ENCODE data around the gene FHOD1. TPM values are rescaled to one million over a fixed set of nuclear protein-coding genes. Genes with fewer than 3 reads are reported as not detected.

The FHOD1 gene
- total and polyA plus RNA-seq, 2 of the 4 experiments (the other 2 are of a cell fraction): 13.8 to 64.0 TPM

DNA sequence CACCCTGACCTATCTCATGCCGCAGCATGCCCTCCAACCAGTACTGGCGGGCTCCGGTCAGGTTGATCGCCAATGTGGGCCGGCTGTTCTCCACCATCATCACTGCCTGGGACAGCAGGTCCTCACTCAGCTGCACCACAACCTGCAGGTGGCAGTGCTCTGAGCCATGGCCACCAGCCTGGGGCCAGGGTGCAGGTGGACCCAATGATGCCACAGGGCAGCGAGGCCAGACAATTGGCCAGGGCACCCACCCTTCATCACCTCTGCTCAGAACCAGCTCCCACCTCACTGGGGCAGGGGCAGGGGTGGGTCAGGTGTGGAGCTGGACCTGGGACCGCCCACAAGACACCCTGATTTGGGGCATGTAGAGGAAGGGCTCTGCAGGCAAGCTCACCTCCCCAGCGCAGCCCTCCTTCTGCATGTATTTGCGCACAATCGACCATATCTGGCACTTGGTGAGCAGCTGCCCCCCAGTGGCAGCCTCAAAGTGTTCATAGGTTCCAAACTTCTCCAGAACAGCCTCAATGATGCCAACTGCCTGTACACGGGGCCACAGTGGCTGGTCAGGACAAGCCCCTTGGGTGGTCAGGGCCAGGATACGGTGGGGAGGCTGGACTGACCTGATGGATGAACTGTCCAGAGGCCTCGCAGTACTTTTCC lies 67.7 kb downstream of the FHOD1 start:
- Histone ChIP-seq H3K23ac (ENCODE audit: low read depth, low read length) (no peak overlapping the region), H2AK9ac (replicated peaks; ENCODE audit: low read depth, low read length, poor library complexity) (peak overlapping the region; percentile 73), H3K4me2 (ENCODE audit: low read depth, low read length) (no peak overlapping the region), H2BK120ac (ENCODE audit: low read depth, low read length) (no peak overlapping the region), H2BK5ac (ENCODE audit: low read depth, low read length, poor library complexity, severe bottlenecking) (no peak overlapping the region), H3K9me1 (ENCODE audit: insufficient read depth, low read length) (peaks cover 10% of the 10 kb centered on the region), H3K4me1 (ENCODE audit: control insufficient read depth, insufficient read depth, low read length) (peaks cover 12% of the 10 kb centered on the region), H4K91ac (ENCODE audit: insufficient read depth, low read depth, low read length) (no peak overlapping the region), H2BK20ac (ENCODE audit: low read depth, low read length) (no peak overlapping the region), H3K4me3 (ENCODE audit: insufficient read depth, low read depth, low read length) (no peak overlapping the region), H3K56ac (ENCODE audit: extremely low read depth, insufficient read depth, low read length) (no peak overlapping the region), H3K36me3 (ENCODE audit: control insufficient read depth, insufficient read depth, low read length) (peaks cover 11% of the 10 kb centered on the region; the same call in 1 of the 2 replicates), H3K27me3 (ENCODE audit: control insufficient read depth, insufficient read depth, low read length) (no peaks in the 10 kb centered on the region), H2AK5ac (ENCODE audit: low read depth, low read length) (no peak overlapping the region), H3K9me3 (ENCODE audit: control insufficient read depth, insufficient read depth, low read length) (no peaks in the 10 kb centered on the region), H4K8ac (ENCODE audit: low read depth in 2 of 2, low read length in 2 of 2) (no peak overlapping the region), H3K4ac (ENCODE audit: low read depth, low read length) (no peak overlapping the region), H3K79me1 (ENCODE audit: low read depth in 1 of 2, low read length in 2 of 2) (peaks cover 27 to 49% of the 10 kb centered on the region in 2 experiments), H4K5ac (ENCODE audit: low read depth, low read length) (no peak overlapping the region), H3K14ac (replicated peaks; ENCODE audit: low read depth, low read length) (no peak overlapping the region), H3K9ac (ENCODE audit: low read depth, low read length) (no peak overlapping the region), H3K18ac (ENCODE audit: low read depth, low read length) (no peak overlapping the region), H2AFZ (replicated peaks; ENCODE audit: low read length, poor library complexity) (no peak overlapping the region), H4K20me1 (ENCODE audit: insufficient read depth, low read length) (peaks cover 34% of the 10 kb centered on the region), H3K27ac (ENCODE audit: insufficient read depth, low read length) (no peak overlapping the region), H2BK15ac (ENCODE audit: low read depth, low read length) (no peak overlapping the region)
- intact Hi-C loops (cut with micrococcal nuclease): loop anchor here (10.0 kb wide), 1 partner anchor 165 kb away; no protein-coding TSS in a partner anchor
- TF ChIP-seq RAD21 (IDR thresholded peaks at IDR 0.05; ENCODE audit: low read length) (0 out of 2 replicates have a peak, but pooled peaks have one; percentile 15), POLR2A (IDR thresholded peaks at IDR 0.05; ENCODE audit: low read depth, low read length) (no peak), RCOR1 (IDR thresholded peaks at IDR 0.05; ENCODE audit: insufficient replicate concordance, low read length) (no peak), SMC3 (IDR thresholded peaks at IDR 0.05; ENCODE audit: low read depth, low read length) (0 out of 2 replicates have a peak, but pooled peaks have one; percentile 18)
- TF ChIP-seq, protein P1, sequence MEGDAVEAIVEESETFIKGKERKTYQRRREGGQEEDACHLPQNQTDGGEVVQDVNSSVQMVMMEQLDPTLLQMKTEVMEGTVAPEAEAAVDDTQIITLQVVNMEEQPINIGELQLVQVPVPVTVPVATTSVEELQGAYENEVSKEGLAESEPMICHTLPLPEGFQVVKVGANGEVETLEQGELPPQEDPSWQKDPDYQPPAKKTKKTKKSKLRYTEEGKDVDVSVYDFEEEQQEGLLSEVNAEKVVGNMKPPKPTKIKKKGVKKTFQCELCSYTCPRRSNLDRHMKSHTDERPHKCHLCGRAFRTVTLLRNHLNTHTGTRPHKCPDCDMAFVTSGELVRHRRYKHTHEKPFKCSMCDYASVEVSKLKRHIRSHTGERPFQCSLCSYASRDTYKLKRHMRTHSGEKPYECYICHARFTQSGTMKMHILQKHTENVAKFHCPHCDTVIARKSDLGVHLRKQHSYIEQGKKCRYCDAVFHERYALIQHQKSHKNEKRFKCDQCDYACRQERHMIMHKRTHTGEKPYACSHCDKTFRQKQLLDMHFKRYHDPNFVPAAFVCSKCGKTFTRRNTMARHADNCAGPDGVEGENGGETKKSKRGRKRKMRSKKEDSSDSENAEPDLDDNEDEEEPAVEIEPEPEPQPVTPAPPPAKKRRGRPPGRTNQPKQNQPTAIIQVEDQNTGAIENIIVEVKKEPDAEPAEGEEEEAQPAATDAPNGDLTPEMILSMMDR (conservative IDR thresholded peaks at IDR 0.05; ENCODE audit: low read depth, low read length): peak; percentile 13; the same call in 1 of the 2 replicates
- dilution Hi-C loops (cut with HindIII; ENCODE audit: low sequenced_read_pairs, unreplicated experiment): no loop called here
- CTCF ChIA-PET: no interaction called here
- in situ Hi-C loops (cut with MboI; ENCODE audit: low sequenced_read_pairs): no loop called here
- no peak for DNase-seq
- WGBS, 2 experiments (ENCODE audit: extremely low coverage in 2 of 2, insufficient read length in 1 of 2): 57% methylated on average over 2 of the region's 13 CpGs; no CpG with 5 or more reads in 1 of the 2 experiments
- no peak for ATAC-seq (ENCODE audit: low read depth)
- BruUV-seq (replicated peaks): no TSS peak
- POLR2A ChIA-PET (ENCODE audit: unreplicated experiment): interaction anchor here (0.6 kb wide), 1 partner anchor 78 kb away, joined by 4 read pairs; no protein-coding TSS in a partner anchor

Small RNA genes within 50 kb of the gene (microRNA-seq; reads per million reads assigned to microRNA genes)
- gene MIR328 (ENCODE audit: insufficient read depth in 1 of 2, insufficient read length in 1 of 2, unreplicated experiment in 1 of 2): 12.4 to 142 reads per million in 2 experiments

Small RNA genes within 50 kb of the gene (small RNA-seq; reads per million reads assigned to genes)
- gene MIR328: 0 to 9.5 (median 3.0) reads per million in 5 experiments

Other genes starting within 250 kb of the FHOD1 start
- 48.0 and 110 TPM in 2 replicates for gene CBFB, start 218.3 kb downstream of the FHOD1 start, total RNA-seq (2012; rRNA removed)
- 39.8 and 44.2 TPM in 2 replicates for gene CBFB, start 218.3 kb downstream of the FHOD1 start, polyA plus RNA-seq (2012; rRNA removed)
- gene PHAF1, start 137.5 kb downstream of the FHOD1 start, total RNA-seq (2012; rRNA removed): 13.1 and 14.0 TPM in 2 replicates
- gene PHAF1, start 137.5 kb downstream of the FHOD1 start, polyA plus RNA-seq (2012; rRNA removed): 19.8 and 22.5 TPM in 2 replicates
- gene B3GNT9, start 96.5 kb downstream of the FHOD1 start, total RNA-seq (2012; rRNA removed): 5.0 and 5.3 TPM in 2 replicates
- 12.0 and 13.3 TPM in 2 replicates for gene B3GNT9, start 96.5 kb downstream of the FHOD1 start, polyA plus RNA-seq (2012; rRNA removed)
- gene TRADD, start 87.6 kb downstream of the FHOD1 start, total RNA-seq (2012; rRNA removed): 8.1 and 8.6 TPM in 2 replicates
- gene TRADD, start 87.6 kb downstream of the FHOD1 start, polyA plus RNA-seq (2012; rRNA removed): 14.6 and 18.6 TPM in 2 replicates
- gene FBXL8, start 87.5 kb downstream of the FHOD1 start, total RNA-seq (2012; rRNA removed): 1.9 and 2.3 TPM in 2 replicates
- 12.5 and 14.5 TPM in 2 replicates for gene FBXL8, start 87.5 kb downstream of the FHOD1 start, polyA plus RNA-seq (2012; rRNA removed)
- 0.54 and 0.83 TPM in 2 replicates for gene HSF4, start 82.7 kb downstream of the FHOD1 start, total RNA-seq (2012; rRNA removed)
- 6.7 and 7.5 TPM in 2 replicates for gene HSF4, start 82.7 kb downstream of the FHOD1 start, polyA plus RNA-seq (2012; rRNA removed)
- 5.0 and 6.1 TPM in 2 replicates for gene NOL3, start 76.9 kb downstream of the FHOD1 start, total RNA-seq (2012; rRNA removed)
- gene NOL3, start 76.9 kb downstream of the FHOD1 start, polyA plus RNA-seq (2012; rRNA removed): 16.9 and 17.2 TPM in 2 replicates
- gene MATCAP1, start 63.5 kb downstream of the FHOD1 start, total RNA-seq (2012; rRNA removed): 7.5 and 8.2 TPM in 2 replicates
- gene MATCAP1, start 63.5 kb downstream of the FHOD1 start, polyA plus RNA-seq (2012; rRNA removed): 43.9 and 47.3 TPM in 2 replicates
- not detected in 2 replicates for gene EXOC3L1, start 57.3 kb downstream of the FHOD1 start, total RNA-seq (2012; rRNA removed)
- gene EXOC3L1, start 57.3 kb downstream of the FHOD1 start, polyA plus RNA-seq (2012; rRNA removed): 0.09 TPM in 1 of 2 replicates, not detected in the other
- gene E2F4, start 55.3 kb downstream of the FHOD1 start, total RNA-seq (2012; rRNA removed): 57.5 and 63.4 TPM in 2 replicates
- gene E2F4, start 55.3 kb downstream of the FHOD1 start, polyA plus RNA-seq (2012; rRNA removed): 103 and 106 TPM in 2 replicates
- 0.28 and 0.36 TPM in 2 replicates for gene ELMO3, start 48.4 kb downstream of the FHOD1 start, total RNA-seq (2012; rRNA removed)
- 1.6 and 1.9 TPM in 2 replicates for gene ELMO3, start 48.4 kb downstream of the FHOD1 start, polyA plus RNA-seq (2012; rRNA removed)
- 41.7 and 65.6 TPM in 2 replicates for gene TMEM208, start 20.4 kb downstream of the FHOD1 start, total RNA-seq (2012; rRNA removed)
- 66.5 and 68.8 TPM in 2 replicates for gene TMEM208, start 20.4 kb downstream of the FHOD1 start, polyA plus RNA-seq (2012; rRNA removed)
- 1.8 and 2.5 TPM in 2 replicates for gene SLC9A5, start 1.5 kb upstream of the FHOD1 start, total RNA-seq (2012; rRNA removed)
- gene SLC9A5, start 1.5 kb upstream of the FHOD1 start, polyA plus RNA-seq (2012; rRNA removed): 5.4 and 5.7 TPM in 2 replicates
- gene PLEKHG4, start 32.1 kb upstream of the FHOD1 start, total RNA-seq (2012; rRNA removed): 8.3 and 14.0 TPM in 2 replicates
- 50.7 and 56.8 TPM in 2 replicates for gene PLEKHG4, start 32.1 kb upstream of the FHOD1 start, polyA plus RNA-seq (2012; rRNA removed)
- gene KCTD19, start 79.3 kb upstream of the FHOD1 start, total RNA-seq (2012; rRNA removed): under 0.01 TPM in 1 of 2 replicates, not detected in the other
- 0.07 and 0.36 TPM in 2 replicates for gene KCTD19, start 79.3 kb upstream of the FHOD1 start, polyA plus RNA-seq (2012; rRNA removed)
- 0.18 TPM in 1 of 2 replicates, not detected in the other for gene LRRC36, start 79.3 kb upstream of the FHOD1 start, total RNA-seq (2012; rRNA removed)
- 0.20 and 0.29 TPM in 2 replicates for gene LRRC36, start 79.3 kb upstream of the FHOD1 start, polyA plus RNA-seq (2012; rRNA removed)
- gene TPPP3, start 146.0 kb upstream of the FHOD1 start, total RNA-seq (2012; rRNA removed): 0.54 and 0.56 TPM in 2 replicates
- 2.2 and 2.4 TPM in 2 replicates for gene TPPP3, start 146.0 kb upstream of the FHOD1 start, polyA plus RNA-seq (2012; rRNA removed)
- gene ZDHHC1, start 169.0 kb upstream of the FHOD1 start, total RNA-seq (2012; rRNA removed): 1.7 and 2.0 TPM in 2 replicates
- gene ZDHHC1, start 169.0 kb upstream of the FHOD1 start, polyA plus RNA-seq (2012; rRNA removed): 5.9 and 6.1 TPM in 2 replicates
- not detected in 2 replicates for gene HSD11B2, start 183.6 kb upstream of the FHOD1 start, total RNA-seq (2012; rRNA removed)
- 0.26 and 0.27 TPM in 2 replicates for gene HSD11B2, start 183.6 kb upstream of the FHOD1 start, polyA plus RNA-seq (2012; rRNA removed)
- 112 and 128 TPM in 2 replicates for gene ATP6V0D1, start 233.7 kb upstream of the FHOD1 start, total RNA-seq (2012; rRNA removed)
- gene ATP6V0D1, start 233.7 kb upstream of the FHOD1 start, polyA plus RNA-seq (2012; rRNA removed): 123 and 124 TPM in 2 replicates
- not detected in 2 replicates for gene AGRP, start 236.1 kb upstream of the FHOD1 start, total RNA-seq (2012; rRNA removed)
- gene AGRP, start 236.1 kb upstream of the FHOD1 start, polyA plus RNA-seq (2012; rRNA removed): not detected in 2 replicates